ENCODE measurements around the gene PREB.

- no peak for TF ChIP-seq EP300 (IDR thresholded peaks at IDR 0.05)
- no peak for TF ChIP-seq CTCF (IDR thresholded peaks at IDR 0.05)
- TF ChIP-seq POLR2A (IDR thresholded peaks at IDR 0.05) = no peak
- TF ChIP-seq POLR2AphosphoS5 (IDR thresholded peaks at IDR 0.05) = no peak
Observed at GRCh38 chr2:27135478-27135955, 1.1 kb upstream of the PREB start.

Data from stomach (tissue), 4 donors.